HCT116 (cell line): ENCODE data around the gene GNA12. TPM values are rescaled to one million over a fixed set of nuclear protein-coding genes. Genes with fewer than 3 reads are reported as not detected.

ENCODE experiments used
- ATAC-seq: fragments of 200-7000 bp; cut with Tn5 transposase; 2 replicates; pipeline ENCODE4 v1.9.1; 2020; ENCODE audit warnings: mild to moderate bottlenecking, moderate library complexity
- BruUV-seq: library from RNA; stranded (reverse); fragments of 400-500 nt; replicated peaks from 2 replicates; lab custom pipeline; 2021; lab: Mats Ljungman, UMichigan
- CTCF ChIA-PET: fragments of 300-600 bp; sonication (Branson Sonifier 250); formaldehyde crosslinking; loops from one replicate; lab custom pipeline; 2021; ENCODE audit warnings: antibody characterized with exemption; lab: Charles Lee
- POLR2A ChIA-PET: fragments of 300-600, 350-600 bp; sonication (Branson Sonifier 250); formaldehyde crosslinking; loops from one replicate; lab custom pipeline; 2021; ENCODE audit warnings: antibody characterized with exemption; lab: Charles Lee
- RAD21 ChIA-PET, 2 experiments: fragments of 300-600 bp; sonication (Branson Sonifier 250); formaldehyde crosslinking; loops; one replicate each; lab custom pipeline; 2023; ENCODE audit warnings: low total read pairs in 2 of 2; ENCODE audit not compliant: uncharacterized antibody in 2 of 2, unreplicated experiment in 2 of 2, low non-redundant PET in 1 of 2; lab: Charles Lee
- DNase-seq: peaks from one replicate; pipeline ENCODE4 v3.0.0-alpha.2; 2010; ENCODE audit warnings: low read depth, low spot score
- H2AFZ ChIP-seq: fragments of 200-600 bp; shearing (Covaris generic), sonication (generic); 2 replicates; pipeline ENCODE4 v1.6.1; 2017; ENCODE audit warnings: low read depth, mixed run types, mixed read lengths, antibody characterized with exemption, low read length; ENCODE audit not compliant: poor library complexity, severe bottlenecking
- H3K27ac ChIP-seq: 2 replicates; pipeline ENCODE4 v1.5.1; 2012; ENCODE audit warnings: low read depth, low read length
- H3K27me3 ChIP-seq: fragments of 200-600 bp; sonication (generic); 2 replicates; pipeline ENCODE4 v1.6.1; 2016; ENCODE audit warnings: mixed run types, low read length, mixed read lengths; ENCODE audit not compliant: insufficient read depth
- H3K36me3 ChIP-seq, 2 experiments: fragments of 200-500 bp in 1 of 2; fragments of 200-600 bp in 1 of 2; sonication (Bioruptor generic) in 1 of 2; sonication (generic) in 1 of 2; 2 replicates each; pipeline versions ENCODE4 v1.5.1 to v1.6.1; 2014 to 2016; ENCODE audit warnings: low read length in 2 of 2, inconsistent platforms in 1 of 2, mixed read lengths in 1 of 2, mixed run types in 1 of 2; ENCODE audit not compliant: insufficient read depth in 2 of 2, control insufficient read depth in 1 of 2
- H3K4me1 ChIP-seq, 2 experiments: fragments of 200-600 bp in 1 of 2; sonication (generic) in 1 of 2; 2 replicates each; pipeline versions ENCODE4 v1.5.1 to v1.6.1; 2012 to 2017; ENCODE audit warnings: low read length in 2 of 2, inconsistent platforms in 1 of 2, mild to moderate bottlenecking in 1 of 2, mixed read lengths in 1 of 2, mixed run types in 1 of 2, moderate library complexity in 1 of 2; ENCODE audit not compliant: insufficient read depth in 2 of 2, control insufficient read depth in 1 of 2
- H3K4me2 ChIP-seq: fragments of 200-600 bp; sonication (generic); 2 replicates; pipeline ENCODE4 v1.6.1; 2017; ENCODE audit warnings: mixed run types, low read length, mixed read lengths
- H3K4me3 ChIP-seq, 2 experiments: fragments of 200-600 bp in 1 of 2; sonication (generic) in 1 of 2; replicated peaks in 1 of 2; 2 replicates each; pipeline ENCODE4 v1.5.1; 2011 to 2016; ENCODE audit warnings: low read length in 2 of 2, control low read depth in 1 of 2, low read depth in 1 of 2, mild to moderate bottlenecking in 1 of 2, mixed read lengths in 1 of 2, mixed run types in 1 of 2
- H3K79me2 ChIP-seq: fragments of 200-600 bp; sonication (generic); 2 replicates; pipeline ENCODE4 v1.6.1; 2017; ENCODE audit warnings: mild to moderate bottlenecking, mixed run types, low read length, moderate library complexity, mixed read lengths; ENCODE audit not compliant: insufficient read depth
- H3K9ac ChIP-seq: fragments of 200-600 bp; sonication (generic); 2 replicates; pipeline ENCODE4 v1.6.1; 2016; ENCODE audit warnings: low read length, mixed read lengths
- H3K9me2 ChIP-seq: fragments of 200-600 bp; sonication (generic), shearing (Covaris generic); 2 replicates; pipeline ENCODE4 v1.6.1; 2017; ENCODE audit warnings: mixed run types, mild to moderate bottlenecking, moderate library complexity; ENCODE audit not compliant: insufficient read depth
- H3K9me3 ChIP-seq, 2 experiments: fragments of 200-500 bp in 1 of 2; fragments of 200-600 bp in 1 of 2; sonication (Bioruptor generic) in 1 of 2; sonication (generic) in 1 of 2; 2 replicates each; pipeline ENCODE4 v1.6.1; 2014 to 2017; ENCODE audit warnings: low read length in 2 of 2, mixed read lengths in 2 of 2, inconsistent platforms in 1 of 2, low read depth in 1 of 2, mild to moderate bottlenecking in 1 of 2, mixed run types in 1 of 2, moderate library complexity in 1 of 2; ENCODE audit not compliant: control insufficient read depth in 1 of 2, insufficient read depth in 1 of 2
- H4K20me1 ChIP-seq: fragments of 200-600 bp; sonication (generic), shearing (Covaris generic); 2 replicates; pipeline ENCODE4 v1.6.1; 2017; ENCODE audit warnings: mixed run types, mild to moderate bottlenecking, moderate library complexity; ENCODE audit not compliant: insufficient read depth
- EZH2 ChIP-seq: fragments of 200-600 bp; sonication (generic); IDR thresholded peaks from 2 replicates; pipeline ENCODE4 v1.6.1; 2017; ENCODE audit warnings: antibody characterized with exemption, mixed run types
- FOSL1 ChIP-seq: IDR thresholded peaks from 2 replicates; pipeline ENCODE4 v1.6.1; 2012; ENCODE audit warnings: low read depth
- SP1 ChIP-seq: IDR thresholded peaks from 2 replicates; pipeline ENCODE4 v1.6.1; 2012; ENCODE audit warnings: low read depth
- ZFX ChIP-seq: fragments of 450-650 bp; IDR thresholded peaks from 2 replicates; pipeline ENCODE4 v1.6.1; 2017
- intact Hi-C: fragments of 100-400 bp; cut with micrococcal nuclease; formaldehyde crosslinking; loops from 2 replicates; pipeline ENCODE4 v1.10.0; 2022
- total RNA-seq: library from RNA; stranded (reverse); gene quantifications from one replicate; pipeline ENCODE4 v1.2.1, GENCODE V29; 2021; ENCODE audit not compliant: unreplicated experiment

Gene GNA12
- total RNA-seq, 1 experiment from 2014 or later, result 32.6 TPM

DNA sequence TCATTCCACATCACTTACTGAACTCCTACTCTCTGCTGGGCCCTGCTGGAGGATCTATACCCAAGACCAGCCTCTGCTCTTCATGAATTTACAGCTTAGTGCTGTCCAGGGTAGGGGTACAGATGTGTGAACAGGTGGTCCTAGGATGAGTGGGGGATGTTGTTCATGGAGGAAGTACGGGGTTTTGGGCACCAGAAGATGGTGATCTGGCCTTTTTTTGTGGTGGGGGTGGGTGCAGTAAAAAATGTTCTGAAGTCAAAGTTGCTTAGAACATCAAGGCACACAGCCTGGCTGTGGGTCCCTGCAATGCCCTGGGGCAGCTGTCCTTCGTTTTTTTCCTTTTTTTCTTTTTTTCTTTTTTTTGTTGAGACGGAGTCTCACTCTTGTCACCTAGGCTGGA, 34.2 kb upstream of the GNA12 start:
- ChIA-PET RAD21 (no interaction called here), CTCF (interaction anchor here (0.6 kb wide), 1 partner anchor 322 kb away, joined by 3 read pairs; no protein-coding TSS in a partner anchor), POLR2A (no interaction called here)
- no peaks in the 10 kb centered on the region for H4K20me1 ChIP-seq
- H3K4me3 ChIP-seq, result no peak overlapping the region
- H3K9me2 ChIP-seq, result no peaks in the 10 kb centered on the region
- no peak overlapping the region for H3K9ac ChIP-seq
- DNase-seq (no peak), ATAC-seq (no peak)
- peak overlapping the region; percentile 33 for H3K4me2 ChIP-seq
- peaks cover 6 to 21% of the 10 kb centered on the region in 2 experiments for H3K4me1 ChIP-seq
- no peaks in the 10 kb centered on the region for H3K36me3 ChIP-seq
- no peak overlapping the region for H3K27ac ChIP-seq
- H3K79me2 ChIP-seq, result no peaks in the 10 kb centered on the region
- no peaks in the 10 kb centered on the region for H3K27me3 ChIP-seq
- BruUV-seq, result no TSS peak
- 0 out of 2 replicates have a peak, but pooled peaks have one; percentile 1 for TF ChIP-seq FOSL1
- no peak for TF ChIP-seq SP1
- H2AFZ ChIP-seq, result no peak overlapping the region
- intact Hi-C loops, result no loop called here
- H3K9me3 ChIP-seq, result no peaks in the 10 kb centered on the region

DNA sequence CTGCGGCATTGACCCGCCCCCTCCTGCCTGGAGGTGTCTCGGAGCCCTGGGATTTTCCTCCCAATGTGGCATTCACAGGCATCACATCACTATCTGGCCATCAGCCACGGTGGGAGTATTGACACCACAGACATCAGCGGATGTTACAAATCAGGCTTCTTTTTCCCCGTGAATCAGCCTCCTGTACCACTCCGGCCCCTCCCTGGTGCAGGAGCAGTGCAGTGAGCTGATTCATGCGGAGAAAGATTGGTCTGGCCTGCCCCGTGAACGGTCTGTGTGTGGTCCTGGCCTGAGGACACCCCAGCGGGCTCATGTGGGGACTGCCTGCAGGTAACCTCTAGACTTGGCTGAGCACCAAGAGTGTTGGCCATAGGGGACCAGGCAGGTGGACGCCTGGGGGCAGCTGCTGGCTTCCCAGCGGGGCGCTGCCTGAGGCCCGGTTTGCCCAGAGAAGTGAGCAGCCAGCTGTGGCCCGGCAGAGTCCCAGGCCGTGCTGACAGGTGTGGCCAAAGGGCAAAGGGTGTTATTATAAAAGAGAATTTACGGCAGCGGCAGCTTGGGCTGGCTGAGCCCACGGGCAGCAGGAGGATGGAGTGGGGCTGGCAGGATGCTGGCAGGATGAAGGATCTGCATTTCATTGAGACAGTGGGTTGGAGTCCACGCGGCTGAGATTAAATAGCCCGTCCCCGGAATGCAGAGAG, 32.1 kb upstream of the GNA12 start:
- ChIA-PET RAD21 (no interaction called here), CTCF (no interaction called here), POLR2A (no interaction called here)
- Histone ChIP-seq H3K4me3 (no peak overlapping the region), H3K27ac (no peak overlapping the region), H3K27me3 (no peaks in the 10 kb centered on the region), H3K4me2 (no peak overlapping the region), H3K9me3 (no peaks in the 10 kb centered on the region), H2AFZ (no peak overlapping the region), H4K20me1 (no peaks in the 10 kb centered on the region), H3K79me2 (no peaks in the 10 kb centered on the region), H3K36me3 (no peaks in the 10 kb centered on the region), H3K9ac (no peak overlapping the region), H3K4me1 (peaks cover 6 to 26% of the 10 kb centered on the region in 2 experiments), H3K9me2 (no peaks in the 10 kb centered on the region)
- no peak for TF ChIP-seq EZH2
- TF ChIP-seq ZFX, result no peak
- intact Hi-C loops, result no loop called here
- no TSS peak for BruUV-seq
- ATAC-seq, result no peak
- DNase-seq, result no peak
